Activated B cell treated with CpG ODN at 0.5 μM for 24 hours (primary cell): ENCODE results near the gene PCSK2. TPM values are rescaled to one million over a fixed set of nuclear protein-coding genes. Genes with fewer than 3 reads are reported as not detected.

Experiments
- ATAC-seq: fragments of 200-7000 bp; cut with Tn5 transposase; one replicate; pipeline ENCODE4 v1.10.0; 2021; ENCODE audit warnings: low read depth, mild to moderate bottlenecking, moderate library complexity
- CTCF ChIA-PET: fragments of 350-600 bp; sonication (Branson Sonifier 250); formaldehyde crosslinking; loops from one replicate; lab custom pipeline; 2021; ENCODE audit warnings: antibody characterized with exemption; lab: Charles Lee
- POLR2A ChIA-PET: fragments of 350-600 bp; sonication (Branson Sonifier 250); formaldehyde crosslinking; loops from one replicate; lab custom pipeline; 2021; ENCODE audit warnings: antibody characterized with exemption; lab: Charles Lee
- DNase-seq: peaks from one replicate; pipeline ENCODE4 v3.0.0; 2022
- H3K27ac Mint-ChIP-seq: one replicate; pipeline ENCODE4 v1.8.0; 2020; ENCODE audit warnings: mixed read lengths
- H3K27me3 Mint-ChIP-seq: one replicate; pipeline ENCODE4 v1.8.0; 2021; ENCODE audit warnings: mixed read lengths
- H3K36me3 Mint-ChIP-seq: one replicate; pipeline ENCODE4 v1.8.0; 2021; ENCODE audit warnings: low read depth, mixed read lengths
- H3K4me1 Mint-ChIP-seq: one replicate; pipeline ENCODE4 v1.8.0; 2021; ENCODE audit warnings: mixed read lengths
- H3K4me3 Mint-ChIP-seq: one replicate; pipeline ENCODE4 v1.8.0; 2020; ENCODE audit warnings: mild to moderate bottlenecking, mixed read lengths
- H3K9me3 Mint-ChIP-seq: one replicate; pipeline ENCODE4 v1.8.0; 2020; ENCODE audit warnings: mixed read lengths
- intact Hi-C: fragments of 100-400 bp; cut with micrococcal nuclease; formaldehyde crosslinking; loops from one replicate; pipeline ENCODE4 v1.15.1; 2024
- total RNA-seq: library from RNA; stranded (reverse); gene quantifications from 2 replicates; pipeline ENCODE4 v1.2.3, GENCODE V29; 2022
- TF ChIP-seq, protein P1 (sequence below): fragments of 200-600 bp; IDR thresholded peaks from one replicate; pipeline ENCODE4 v1.8.0; 2022; ENCODE audit warnings: antibody characterized with exemption, mild to moderate bottlenecking

The PCSK2 gene
- total RNA-seq, 1 donor from 2014 or later, result not detected

DNA sequence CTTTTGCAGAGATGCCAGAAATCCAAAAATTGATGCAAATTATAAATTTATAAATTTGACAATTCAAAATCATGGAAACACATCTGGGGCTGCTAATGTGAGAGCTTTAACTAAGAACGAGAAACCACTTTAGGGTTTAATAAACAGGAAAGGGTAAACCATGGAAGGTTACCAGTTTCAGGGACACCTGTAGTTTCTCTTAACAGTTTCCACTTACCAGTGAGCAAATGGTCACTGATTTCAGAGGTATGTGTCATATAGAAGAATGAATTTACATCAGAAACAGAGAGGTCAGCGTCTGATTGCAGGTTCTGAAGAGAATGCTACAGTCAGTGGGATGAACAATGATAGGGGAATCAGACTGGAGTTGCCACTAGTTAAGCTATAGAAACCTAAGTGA, 24.8 kb upstream of the PCSK2 start:
- DNase-seq (no peak), ATAC-seq (no peak)
- intact Hi-C loops, result no loop called here
- Mint-ChIP-seq H3K9me3 (no peaks in the 10 kb centered on the region), H3K36me3 (no peaks in the 10 kb centered on the region), H3K4me3 (no peak overlapping the region), H3K27ac (no peak overlapping the region), H3K27me3 (peaks cover 2% of the 10 kb centered on the region), H3K4me1 (no peaks in the 10 kb centered on the region)
- TF ChIP-seq, protein P1, sequence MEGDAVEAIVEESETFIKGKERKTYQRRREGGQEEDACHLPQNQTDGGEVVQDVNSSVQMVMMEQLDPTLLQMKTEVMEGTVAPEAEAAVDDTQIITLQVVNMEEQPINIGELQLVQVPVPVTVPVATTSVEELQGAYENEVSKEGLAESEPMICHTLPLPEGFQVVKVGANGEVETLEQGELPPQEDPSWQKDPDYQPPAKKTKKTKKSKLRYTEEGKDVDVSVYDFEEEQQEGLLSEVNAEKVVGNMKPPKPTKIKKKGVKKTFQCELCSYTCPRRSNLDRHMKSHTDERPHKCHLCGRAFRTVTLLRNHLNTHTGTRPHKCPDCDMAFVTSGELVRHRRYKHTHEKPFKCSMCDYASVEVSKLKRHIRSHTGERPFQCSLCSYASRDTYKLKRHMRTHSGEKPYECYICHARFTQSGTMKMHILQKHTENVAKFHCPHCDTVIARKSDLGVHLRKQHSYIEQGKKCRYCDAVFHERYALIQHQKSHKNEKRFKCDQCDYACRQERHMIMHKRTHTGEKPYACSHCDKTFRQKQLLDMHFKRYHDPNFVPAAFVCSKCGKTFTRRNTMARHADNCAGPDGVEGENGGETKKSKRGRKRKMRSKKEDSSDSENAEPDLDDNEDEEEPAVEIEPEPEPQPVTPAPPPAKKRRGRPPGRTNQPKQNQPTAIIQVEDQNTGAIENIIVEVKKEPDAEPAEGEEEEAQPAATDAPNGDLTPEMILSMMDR, result no peak
- CTCF ChIA-PET, result no interaction called here
- POLR2A ChIA-PET, result no interaction called here

DNA sequence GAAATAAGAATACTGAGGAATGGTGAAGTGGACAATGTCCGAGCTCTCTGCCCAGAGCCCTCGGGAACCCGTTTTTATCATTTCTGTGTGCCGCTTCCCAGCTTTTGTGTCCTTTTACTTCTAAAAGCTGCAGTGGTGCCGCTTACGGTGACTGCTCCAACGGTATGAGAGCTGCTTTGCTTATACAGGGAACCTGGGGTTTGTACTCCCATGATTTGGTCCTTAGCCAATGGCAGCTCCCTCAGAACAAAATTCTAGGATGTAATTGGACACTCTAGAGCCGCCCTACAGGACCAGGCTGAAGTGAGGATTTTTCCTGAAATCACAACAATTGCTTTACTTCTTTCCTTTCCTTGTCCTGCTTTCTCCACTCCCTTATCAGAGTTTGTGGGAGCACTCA, 24.2 kb upstream of the PCSK2 start:
- Mint-ChIP-seq H3K4me3 (no peak overlapping the region), H3K4me1 (no peaks in the 10 kb centered on the region), H3K27me3 (peaks cover 2% of the 10 kb centered on the region), H3K27ac (no peak overlapping the region), H3K36me3 (no peaks in the 10 kb centered on the region), H3K9me3 (no peaks in the 10 kb centered on the region)
- intact Hi-C loops, result no loop called here
- ChIA-PET POLR2A (no interaction called here), CTCF (no interaction called here)
- ATAC-seq, result no peak
- TF ChIP-seq, protein P1, result no peak
- no peak for DNase-seq

DNA sequence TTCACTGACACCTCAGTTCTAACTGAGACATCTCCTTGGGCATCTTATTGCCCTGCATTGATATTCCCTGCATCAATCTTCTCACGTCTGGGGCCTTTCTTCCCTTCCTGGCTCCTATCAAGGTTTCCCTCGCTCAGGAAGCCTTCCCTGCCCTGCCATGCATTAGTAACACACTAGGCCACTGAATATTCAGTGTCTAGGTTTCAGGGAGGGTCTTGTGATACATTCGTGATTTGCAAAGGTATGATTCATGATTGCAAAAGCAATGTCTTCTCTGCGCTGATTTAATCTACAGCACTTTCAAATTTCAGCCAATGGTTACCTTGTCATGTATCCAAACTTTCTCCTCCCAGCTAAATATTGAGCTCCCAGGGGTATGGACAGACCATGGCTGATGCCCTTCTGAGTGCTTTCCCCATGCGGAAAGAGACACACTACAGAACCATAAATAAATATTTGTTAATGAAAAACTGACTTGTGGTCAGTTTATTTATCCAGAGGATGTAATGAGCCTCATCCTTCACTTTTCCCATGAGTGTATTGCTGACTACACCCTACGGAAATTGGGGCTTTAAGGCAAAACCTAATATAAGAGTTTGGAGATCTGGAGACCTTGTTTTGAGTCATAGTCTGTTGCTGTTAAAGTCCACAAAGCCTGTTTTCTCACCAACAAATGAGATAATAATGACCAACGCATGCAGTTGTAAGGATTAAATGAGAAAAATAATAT, 21.6 kb upstream of the PCSK2 start:
- intact Hi-C loops, result no loop called here
- no peak for ATAC-seq
- H3K36me3 Mint-ChIP-seq, result no peaks in the 10 kb centered on the region

DNA sequence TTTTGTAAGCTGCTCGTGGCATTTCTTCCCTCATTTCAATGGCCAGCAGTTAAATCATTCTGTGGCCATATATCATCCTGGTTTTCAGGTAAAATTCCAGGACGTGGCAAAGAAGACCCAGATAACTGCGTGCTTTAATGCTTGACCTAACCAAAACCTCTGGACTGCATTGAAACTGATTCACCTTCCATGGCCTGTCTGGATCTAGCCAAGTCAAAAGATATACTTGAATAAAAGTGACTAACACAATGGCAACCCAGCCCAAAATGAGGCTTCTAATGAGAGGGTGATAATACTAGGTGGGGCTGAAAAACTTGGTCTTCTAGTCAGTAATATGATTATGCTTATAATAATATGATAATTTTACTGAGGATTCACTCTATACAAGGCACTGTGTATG, 16.5 kb upstream of the PCSK2 start:
- intact Hi-C loops, result no loop called here
- no peaks in the 10 kb centered on the region for H3K27me3 Mint-ChIP-seq
- no peak overlapping the region for H3K4me3 Mint-ChIP-seq
- no peaks in the 10 kb centered on the region for H3K9me3 Mint-ChIP-seq
- no peaks in the 10 kb centered on the region for H3K4me1 Mint-ChIP-seq
- ChIA-PET POLR2A (no interaction called here), CTCF (no interaction called here)
- ATAC-seq (no peak), DNase-seq (no peak)
- H3K36me3 Mint-ChIP-seq, result no peaks in the 10 kb centered on the region
- no peak overlapping the region for H3K27ac Mint-ChIP-seq
- TF ChIP-seq, protein P1, result no peak

More for the DNA sequence above, 21.6 kb upstream of the PCSK2 start:
- Mint-ChIP-seq H3K4me1 (no peaks in the 10 kb centered on the region), H3K9me3 (no peaks in the 10 kb centered on the region), H3K27me3 (peaks cover 2% of the 10 kb centered on the region), H3K4me3 (no peak overlapping the region), H3K27ac (no peak overlapping the region)
- TF ChIP-seq, protein P1, result no peak
- DNase-seq, result no peak
- ChIA-PET POLR2A (no interaction called here), CTCF (no interaction called here)

DNA sequence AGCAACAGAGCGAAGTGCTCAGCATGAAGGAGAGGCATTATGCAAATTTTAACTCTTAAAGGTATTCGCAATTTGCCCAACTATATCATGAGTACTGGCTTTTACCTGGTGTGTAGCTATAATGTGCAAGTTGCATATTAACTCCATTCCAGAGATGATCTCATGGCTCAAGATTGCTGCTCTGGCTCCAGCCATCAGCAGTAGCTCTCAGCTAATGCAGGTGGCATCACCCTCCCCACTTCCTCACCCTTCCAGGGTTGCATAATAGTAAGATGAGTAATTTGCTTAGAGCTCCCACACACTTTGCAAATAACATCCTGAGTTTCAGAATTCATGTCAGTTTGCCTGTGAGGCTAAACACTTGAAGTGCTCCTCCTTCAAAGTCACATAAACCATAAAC, 15.9 kb upstream of the PCSK2 start:
- no peaks in the 10 kb centered on the region for H3K27me3 Mint-ChIP-seq
- TF ChIP-seq, protein P1, result no peak
- ChIA-PET CTCF (no interaction called here), POLR2A (no interaction called here)
- no peaks in the 10 kb centered on the region for H3K4me1 Mint-ChIP-seq
- H3K27ac Mint-ChIP-seq, result no peak overlapping the region
- no peaks in the 10 kb centered on the region for H3K9me3 Mint-ChIP-seq
- no peak overlapping the region for H3K4me3 Mint-ChIP-seq
- intact Hi-C loops, result no loop called here
- no peaks in the 10 kb centered on the region for H3K36me3 Mint-ChIP-seq
- no peak for ATAC-seq
- DNase-seq, result no peak
